H1 (cell line): ENCODE measurements around the gene ABHD12B. TPM values are rescaled to one million over a fixed set of nuclear protein-coding genes. Genes with fewer than 3 reads are reported as not detected.

Experiments
- BACH1 ChIP-seq: IDR thresholded peaks from 2 replicates; pipeline ENCODE4 v1.6.1; 2012; ENCODE audit warnings: low read length, improper control_type of control experiment
- CHD2 ChIP-seq: IDR thresholded peaks from 2 replicates; pipeline ENCODE4 v1.6.1; 2012; ENCODE audit warnings: low read length, improper control_type of control experiment
- E2F6 ChIP-seq: IDR thresholded peaks from 2 replicates; pipeline ENCODE4 v1.6.1; 2012; ENCODE audit warnings: inconsistent platforms
- HDAC6 ChIP-seq: IDR thresholded peaks from one replicate; pipeline ENCODE4 v1.7.1; 2012; ENCODE audit warnings: low read depth, mild to moderate bottlenecking, inconsistent platforms, low read length, moderate library complexity
- MAX ChIP-seq: IDR thresholded peaks from 2 replicates; pipeline ENCODE4 v1.6.1; 2012; ENCODE audit warnings: inconsistent platforms
- SP4 ChIP-seq: IDR thresholded peaks from 2 replicates; pipeline ENCODE4 v1.6.1; 2012; ENCODE audit warnings: low read length, inconsistent platforms
- TBP ChIP-seq: IDR thresholded peaks from 2 replicates; pipeline ENCODE4 v1.6.1; 2011; ENCODE audit warnings: low read depth, low read length, improper control_type of control experiment
- USF2 ChIP-seq: IDR thresholded peaks from 2 replicates; pipeline ENCODE4 v1.6.1; 2011; ENCODE audit warnings: low read length, improper control_type of control experiment
- polyA plus RNA-seq, 7 experiments: library from polyadenylated mRNA; depleted of rRNA in 3 of 7; stranded (reverse) in 5 of 7; unstranded in 2 of 7; fragments of >200 nt in 5 of 7; fragments of 200-250 nt in 2 of 7; gene quantifications; 1 replicate in 5 of 7; 2 replicates in 1 of 7; 4 replicates in 1 of 7; pipeline versions ENCODE4 v1.2.1 to v1.2.3, GENCODE V29; 2011 to 2013; ENCODE audit warnings: missing spikeins in 2 of 7, mixed read lengths in 2 of 7
- total RNA-seq: library from RNA; stranded (reverse); fragmentation: NEBNext Ultra II Directional; extraction: Animal tissue kit (Norgen Biotek cat#: 25700); gene quantifications from 2 replicates; pipeline ENCODE4 v1.2.1, GENCODE V29; 2021
- TF ChIP-seq, protein P1 (sequence below), 3 experiments: IDR thresholded peaks; 1 replicate in 2 of 3; 2 replicates in 1 of 3; pipeline versions ENCODE4 v1.5.1 to v1.6.1; 2011; ENCODE audit warnings: low read length in 3 of 3, mild to moderate bottlenecking in 3 of 3, inconsistent platforms in 2 of 3, low read depth in 1 of 3, moderate library complexity in 1 of 3; ENCODE audit not compliant: insufficient read depth in 1 of 3; ENCODE audit errors: control extremely low read depth in 1 of 3

Gene ABHD12B
- total and polyA plus RNA-seq, 2 of the 8 experiments (the other 6 are each of a cell fraction or from before 2014, with no cell fraction given): 4.0 to 102 TPM

GRCh38 chr14:50935126-50936015, 63.5 kb downstream of the ABHD12B start (continued):
- TF ChIP-seq MAX: no peak
- TF ChIP-seq CHD2: no peak
- TF ChIP-seq SP4: no peak
- no peak for TF ChIP-seq TBP
- TF ChIP-seq E2F6: no peak
- TF ChIP-seq HDAC6: no peak
- TF ChIP-seq USF2: no peak
- TF ChIP-seq, protein P1, sequence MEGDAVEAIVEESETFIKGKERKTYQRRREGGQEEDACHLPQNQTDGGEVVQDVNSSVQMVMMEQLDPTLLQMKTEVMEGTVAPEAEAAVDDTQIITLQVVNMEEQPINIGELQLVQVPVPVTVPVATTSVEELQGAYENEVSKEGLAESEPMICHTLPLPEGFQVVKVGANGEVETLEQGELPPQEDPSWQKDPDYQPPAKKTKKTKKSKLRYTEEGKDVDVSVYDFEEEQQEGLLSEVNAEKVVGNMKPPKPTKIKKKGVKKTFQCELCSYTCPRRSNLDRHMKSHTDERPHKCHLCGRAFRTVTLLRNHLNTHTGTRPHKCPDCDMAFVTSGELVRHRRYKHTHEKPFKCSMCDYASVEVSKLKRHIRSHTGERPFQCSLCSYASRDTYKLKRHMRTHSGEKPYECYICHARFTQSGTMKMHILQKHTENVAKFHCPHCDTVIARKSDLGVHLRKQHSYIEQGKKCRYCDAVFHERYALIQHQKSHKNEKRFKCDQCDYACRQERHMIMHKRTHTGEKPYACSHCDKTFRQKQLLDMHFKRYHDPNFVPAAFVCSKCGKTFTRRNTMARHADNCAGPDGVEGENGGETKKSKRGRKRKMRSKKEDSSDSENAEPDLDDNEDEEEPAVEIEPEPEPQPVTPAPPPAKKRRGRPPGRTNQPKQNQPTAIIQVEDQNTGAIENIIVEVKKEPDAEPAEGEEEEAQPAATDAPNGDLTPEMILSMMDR (IDR thresholded peaks at IDR 0.05; ENCODE audit: control extremely low read depth in 1 of 3, insufficient read depth in 1 of 3, low read depth in 1 of 3, low read length in 3 of 3): no peak
- TF ChIP-seq BACH1: no peak
